Ascending aorta (tissue), 2 donors: ENCODE data around the gene TNFRSF11A. TPM values are rescaled to one million over a fixed set of nuclear protein-coding genes. Genes with fewer than 3 reads are reported as not detected.

Experiments
- DNase-seq, 2 donors: peaks; one replicate each; pipeline ENCODE4 v3.0.0-alpha.2; 2019; ENCODE audit warnings: low spot score in 2 of 2
- H3K27ac ChIP-seq, 2 donors: fragments of 200-600 bp; sonication (generic); one replicate each; pipeline ENCODE4 v1.5.1; 2016 to 2017; ENCODE audit warnings: mild to moderate bottlenecking in 1 of 2
- H3K27me3 ChIP-seq: fragments of 200-600 bp; sonication (generic); one replicate; pipeline ENCODE4 v1.5.1; 2017
- H3K36me3 ChIP-seq, 2 donors: fragments of 200-600 bp; sonication (generic); one replicate each; pipeline ENCODE4 v1.5.1; 2016
- H3K4me1 ChIP-seq, 2 donors: fragments of 200-600 bp; sonication (generic); one replicate each; pipeline ENCODE4 v1.5.1; 2016 to 2017; ENCODE audit warnings: mild to moderate bottlenecking in 1 of 2
- H3K4me3 ChIP-seq, 2 donors: fragments of 200-600 bp; sonication (generic); one replicate each; pipeline ENCODE4 v1.5.1; 2016 to 2017; ENCODE audit warnings: mild to moderate bottlenecking in 1 of 2
- H3K9me3 ChIP-seq, 2 donors: fragments of 200-600 bp; sonication (generic); one replicate each; pipeline ENCODE4 v1.5.1; 2016
- intact Hi-C: fragments of 100-400 bp; cut with DNase I; formaldehyde crosslinking; loops from one replicate; pipeline ENCODE4 v1.15.1; 2023
- total RNA-seq: library from RNA; depleted of rRNA; stranded (reverse); fragments of >200 nt; gene quantifications from one replicate; pipeline ENCODE4 v1.1.0, GENCODE V29; 2016
- TF ChIP-seq, protein P1 (sequence below), 3 experiments: fragments of 200-600 bp in 2 of 3; fragments of 450-650 bp in 1 of 3; sonication (generic) in 2 of 3; IDR thresholded peaks; one replicate each; pipeline ENCODE4 v1.5.1; 2016 to 2019; ENCODE audit warnings: antibody characterized with exemption in 3 of 3, mild to moderate bottlenecking in 1 of 3, moderate library complexity in 1 of 3

Gene TNFRSF11A
- total RNA-seq, 1 donor from 2014 or later, result 2.7 TPM

DNA sequence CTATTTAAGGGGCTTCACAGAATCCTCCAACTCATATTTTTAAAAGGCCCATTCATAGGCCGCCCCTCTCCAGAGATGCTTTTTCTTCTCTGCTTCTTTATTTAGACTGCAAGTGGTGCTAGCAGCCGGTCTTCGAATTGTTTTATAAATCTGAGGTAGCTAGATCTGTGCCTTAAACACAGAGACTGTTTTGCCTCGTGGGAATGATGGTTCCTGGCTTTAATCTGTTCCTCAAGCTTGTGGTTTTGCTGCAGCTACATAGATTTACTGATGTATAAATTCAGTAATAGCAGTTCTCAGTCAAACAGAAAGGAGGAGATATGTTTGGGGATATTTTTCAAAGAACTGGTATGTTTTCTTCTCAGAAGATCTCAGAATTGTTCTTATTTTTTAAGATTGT is 45.3 kb downstream of the TNFRSF11A start:
- intact Hi-C loops, result no loop called here
- DNase-seq, result no peak
- Histone ChIP-seq H3K36me3 (no peaks in the 10 kb centered on the region), H3K27me3 (no peaks in the 10 kb centered on the region), H3K9me3 (no peaks in the 10 kb centered on the region), H3K27ac (no peak overlapping the region), H3K4me3 (no peak overlapping the region), H3K4me1 (no peaks in the 10 kb centered on the region)
- TF ChIP-seq, protein P1, sequence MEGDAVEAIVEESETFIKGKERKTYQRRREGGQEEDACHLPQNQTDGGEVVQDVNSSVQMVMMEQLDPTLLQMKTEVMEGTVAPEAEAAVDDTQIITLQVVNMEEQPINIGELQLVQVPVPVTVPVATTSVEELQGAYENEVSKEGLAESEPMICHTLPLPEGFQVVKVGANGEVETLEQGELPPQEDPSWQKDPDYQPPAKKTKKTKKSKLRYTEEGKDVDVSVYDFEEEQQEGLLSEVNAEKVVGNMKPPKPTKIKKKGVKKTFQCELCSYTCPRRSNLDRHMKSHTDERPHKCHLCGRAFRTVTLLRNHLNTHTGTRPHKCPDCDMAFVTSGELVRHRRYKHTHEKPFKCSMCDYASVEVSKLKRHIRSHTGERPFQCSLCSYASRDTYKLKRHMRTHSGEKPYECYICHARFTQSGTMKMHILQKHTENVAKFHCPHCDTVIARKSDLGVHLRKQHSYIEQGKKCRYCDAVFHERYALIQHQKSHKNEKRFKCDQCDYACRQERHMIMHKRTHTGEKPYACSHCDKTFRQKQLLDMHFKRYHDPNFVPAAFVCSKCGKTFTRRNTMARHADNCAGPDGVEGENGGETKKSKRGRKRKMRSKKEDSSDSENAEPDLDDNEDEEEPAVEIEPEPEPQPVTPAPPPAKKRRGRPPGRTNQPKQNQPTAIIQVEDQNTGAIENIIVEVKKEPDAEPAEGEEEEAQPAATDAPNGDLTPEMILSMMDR (IDR thresholded peaks at IDR 0.05), result no peak

DNA sequence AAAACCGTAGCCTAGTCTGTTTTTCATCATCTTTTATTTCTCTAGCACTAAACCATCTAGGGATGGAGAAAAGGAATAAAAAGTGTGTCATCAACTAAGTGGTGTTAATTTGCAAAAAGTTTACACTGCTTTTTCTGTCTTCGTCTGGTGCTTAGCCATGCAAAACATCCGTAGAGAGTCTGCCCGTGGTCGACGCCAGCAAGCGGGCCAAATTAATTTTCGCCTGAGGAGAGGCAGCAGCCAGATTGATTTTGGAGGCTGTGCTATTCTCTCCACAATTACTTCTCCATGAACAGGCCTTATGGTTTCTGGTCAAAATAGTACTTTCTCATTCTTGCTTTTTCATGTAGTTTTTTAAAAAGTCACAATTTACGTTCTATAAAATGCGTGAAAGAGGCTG is 46.3 kb downstream of the TNFRSF11A start:
- Histone ChIP-seq H3K4me1 (no peaks in the 10 kb centered on the region), H3K36me3 (no peaks in the 10 kb centered on the region), H3K27ac (no peak overlapping the region), H3K4me3 (no peak overlapping the region), H3K27me3 (no peaks in the 10 kb centered on the region), H3K9me3 (no peaks in the 10 kb centered on the region)
- intact Hi-C loops, result no loop called here
- TF ChIP-seq, protein P1 (IDR thresholded peaks at IDR 0.05), result no peak
- no peak for DNase-seq

DNA sequence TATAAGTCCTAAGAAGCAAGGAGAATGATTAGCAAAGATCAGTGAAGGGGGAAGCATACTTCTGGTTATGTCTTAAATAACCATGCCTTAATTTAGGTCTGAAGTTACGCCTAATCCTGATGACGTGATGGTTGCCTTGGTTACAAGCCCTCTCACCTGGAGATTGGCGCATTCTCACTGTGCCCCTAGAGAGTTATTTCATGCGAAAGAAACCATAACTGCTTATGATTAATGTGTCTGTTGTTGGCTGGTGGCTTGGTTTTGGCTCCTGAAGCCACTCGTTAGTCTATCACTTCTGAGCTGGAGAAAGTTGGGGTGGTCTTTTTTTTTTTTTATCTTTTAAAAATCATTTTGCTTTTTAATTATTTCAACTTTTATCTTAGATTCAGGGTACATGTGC is 47.0 kb downstream of the TNFRSF11A start:
- no peak for DNase-seq
- intact Hi-C loops, result no loop called here
- Histone ChIP-seq H3K27me3 (no peaks in the 10 kb centered on the region), H3K4me3 (no peak overlapping the region), H3K4me1 (no peaks in the 10 kb centered on the region), H3K9me3 (no peaks in the 10 kb centered on the region), H3K36me3 (no peaks in the 10 kb centered on the region), H3K27ac (no peak overlapping the region)
- TF ChIP-seq, protein P1 (IDR thresholded peaks at IDR 0.05), result no peak

DNA sequence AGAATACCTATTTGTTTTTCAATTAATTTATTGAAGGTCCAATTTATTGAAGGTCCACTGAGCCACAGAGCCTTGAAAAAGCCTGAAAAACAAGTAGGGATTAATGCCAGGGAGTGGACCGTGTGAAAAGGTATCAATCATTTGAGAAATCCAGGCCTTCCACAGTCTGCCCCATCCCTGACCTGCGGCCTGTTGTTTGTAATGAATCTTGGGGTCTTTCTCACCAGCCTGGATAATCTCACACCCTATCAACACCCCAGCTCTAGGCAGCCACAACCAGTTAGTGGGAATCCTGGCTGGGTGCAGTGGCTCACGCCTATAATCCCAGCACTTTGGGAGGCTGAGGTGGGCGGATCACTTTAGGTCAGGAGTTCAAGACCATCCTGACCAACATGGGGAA is 47.8 kb downstream of the TNFRSF11A start:
- Histone ChIP-seq H3K36me3 (no peaks in the 10 kb centered on the region), H3K9me3 (no peaks in the 10 kb centered on the region), H3K27ac (no peak overlapping the region), H3K4me1 (no peaks in the 10 kb centered on the region), H3K27me3 (no peaks in the 10 kb centered on the region), H3K4me3 (no peak overlapping the region)
- TF ChIP-seq, protein P1 (IDR thresholded peaks at IDR 0.05), result no peak
- intact Hi-C loops, result no loop called here
- DNase-seq, result no peak

DNA sequence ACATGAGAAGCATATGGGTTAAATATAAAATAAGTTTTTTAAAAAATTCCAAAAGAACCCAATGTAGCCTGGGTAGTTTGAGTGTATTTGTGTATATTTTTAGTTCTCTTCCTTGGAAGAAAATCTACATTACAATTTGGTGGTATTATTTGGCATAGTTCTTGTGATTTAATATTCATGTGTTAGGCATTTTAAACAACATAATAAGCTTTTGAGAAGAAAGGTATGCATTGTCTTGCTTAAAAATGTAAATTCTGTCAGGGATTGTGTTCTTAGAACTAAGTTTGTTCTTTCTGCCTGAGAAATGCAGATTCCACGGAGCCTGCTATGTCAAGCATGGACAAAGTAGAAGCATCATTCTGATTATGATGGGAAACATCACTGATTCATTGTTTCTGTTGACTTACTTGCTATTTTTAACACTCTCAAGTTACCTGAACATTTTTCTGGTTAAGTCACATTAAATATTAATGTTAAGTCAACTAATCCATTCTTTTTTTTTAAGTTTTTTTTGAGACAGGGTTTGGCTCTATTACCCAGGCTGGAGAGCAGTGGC is 49.4 kb downstream of the TNFRSF11A start:
- Histone ChIP-seq H3K27me3 (no peaks in the 10 kb centered on the region), H3K4me1 (no peaks in the 10 kb centered on the region), H3K27ac (no peak overlapping the region), H3K9me3 (no peaks in the 10 kb centered on the region), H3K36me3 (no peaks in the 10 kb centered on the region), H3K4me3 (no peak overlapping the region)
- intact Hi-C loops, result no loop called here
- DNase-seq, result no peak
- TF ChIP-seq, protein P1 (IDR thresholded peaks at IDR 0.05), result no peak
